SK-N-SH (cell line): Measurements from ENCODE around the gene SPIN1.

ENCODE experiments used
- ELF1 ChIP-seq: IDR thresholded peaks from 2 replicates; pipeline ENCODE4 v1.4.0; 2012
- EP300 ChIP-seq, 2 experiments: IDR thresholded peaks; 2 replicates each; pipeline versions ENCODE4 v1.4.0 to v1.6.1; 2012; ENCODE audit warnings: borderline replicate concordance in 1 of 2, low read depth in 1 of 2, low read length in 1 of 2
- MAX ChIP-seq: IDR thresholded peaks from 2 replicates; pipeline ENCODE4 v1.4.0; 2012; ENCODE audit warnings: low read depth
- MXI1 ChIP-seq: IDR thresholded peaks from 2 replicates; pipeline ENCODE4 v1.6.1; 2012; ENCODE audit warnings: mild to moderate bottlenecking, low read depth, low read length, improper control_type of control experiment
- POLR2AphosphoS5 ChIP-seq: IDR thresholded peaks from 2 replicates; pipeline ENCODE4 v1.6.1; 2012; ENCODE audit warnings: low read depth, low read length
- REST ChIP-seq: IDR thresholded peaks from 2 replicates; pipeline ENCODE4 v1.6.1; 2012; ENCODE audit warnings: mild to moderate bottlenecking, low read depth, low read length, moderate library complexity
- SIN3A ChIP-seq: IDR thresholded peaks from 2 replicates; pipeline ENCODE4 v1.6.1; 2012; ENCODE audit warnings: low read depth, mild to moderate bottlenecking, low read length, moderate library complexity, borderline replicate concordance
- TF ChIP-seq, protein P1 (sequence below): fragments of 200-600 bp; sonication (generic); IDR thresholded peaks from 2 replicates; pipeline ENCODE4 v1.6.1; 2017; ENCODE audit warnings: antibody characterized with exemption, mild to moderate bottlenecking, moderate library complexity
- TF ChIP-seq, protein P2 (sequence below): fragments of 150-350 bp; IDR thresholded peaks from 2 replicates; pipeline ENCODE4 v1.6.1; 2016; ENCODE audit warnings: mild to moderate bottlenecking, low read depth, low read length

DNA sequence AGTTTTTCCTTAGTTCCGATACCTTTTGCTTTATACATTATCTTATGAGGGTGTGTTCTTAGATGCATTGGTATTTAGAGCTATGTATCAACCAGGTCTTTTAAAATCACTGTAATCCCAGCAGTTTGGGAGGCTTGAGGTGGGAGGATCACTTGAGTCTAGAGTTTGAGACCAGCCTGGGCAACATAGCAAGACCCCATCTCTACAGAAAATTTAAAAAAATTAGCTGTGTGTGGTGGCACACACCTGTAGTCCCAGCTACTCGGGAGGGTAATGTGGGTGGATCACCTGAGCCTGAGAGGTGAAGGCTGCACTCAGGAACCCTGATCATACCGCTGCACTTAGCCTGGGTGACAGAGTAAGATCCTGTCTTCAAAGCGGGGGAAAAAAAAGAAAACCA, 15.1 kb downstream of the SPIN1 start:
- TF ChIP-seq, protein P1, sequence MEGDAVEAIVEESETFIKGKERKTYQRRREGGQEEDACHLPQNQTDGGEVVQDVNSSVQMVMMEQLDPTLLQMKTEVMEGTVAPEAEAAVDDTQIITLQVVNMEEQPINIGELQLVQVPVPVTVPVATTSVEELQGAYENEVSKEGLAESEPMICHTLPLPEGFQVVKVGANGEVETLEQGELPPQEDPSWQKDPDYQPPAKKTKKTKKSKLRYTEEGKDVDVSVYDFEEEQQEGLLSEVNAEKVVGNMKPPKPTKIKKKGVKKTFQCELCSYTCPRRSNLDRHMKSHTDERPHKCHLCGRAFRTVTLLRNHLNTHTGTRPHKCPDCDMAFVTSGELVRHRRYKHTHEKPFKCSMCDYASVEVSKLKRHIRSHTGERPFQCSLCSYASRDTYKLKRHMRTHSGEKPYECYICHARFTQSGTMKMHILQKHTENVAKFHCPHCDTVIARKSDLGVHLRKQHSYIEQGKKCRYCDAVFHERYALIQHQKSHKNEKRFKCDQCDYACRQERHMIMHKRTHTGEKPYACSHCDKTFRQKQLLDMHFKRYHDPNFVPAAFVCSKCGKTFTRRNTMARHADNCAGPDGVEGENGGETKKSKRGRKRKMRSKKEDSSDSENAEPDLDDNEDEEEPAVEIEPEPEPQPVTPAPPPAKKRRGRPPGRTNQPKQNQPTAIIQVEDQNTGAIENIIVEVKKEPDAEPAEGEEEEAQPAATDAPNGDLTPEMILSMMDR, result no peak
- TF ChIP-seq EP300 (IDR thresholded peaks at IDR 0.05; ENCODE audit: borderline replicate concordance in 1 of 2, low read depth in 1 of 2, low read length in 1 of 2) (no peak), MAX (no peak), REST (no peak), POLR2AphosphoS5 (no peak), MXI1 (no peak), ELF1 (no peak), SIN3A (no peak)
- TF ChIP-seq, protein P2, sequence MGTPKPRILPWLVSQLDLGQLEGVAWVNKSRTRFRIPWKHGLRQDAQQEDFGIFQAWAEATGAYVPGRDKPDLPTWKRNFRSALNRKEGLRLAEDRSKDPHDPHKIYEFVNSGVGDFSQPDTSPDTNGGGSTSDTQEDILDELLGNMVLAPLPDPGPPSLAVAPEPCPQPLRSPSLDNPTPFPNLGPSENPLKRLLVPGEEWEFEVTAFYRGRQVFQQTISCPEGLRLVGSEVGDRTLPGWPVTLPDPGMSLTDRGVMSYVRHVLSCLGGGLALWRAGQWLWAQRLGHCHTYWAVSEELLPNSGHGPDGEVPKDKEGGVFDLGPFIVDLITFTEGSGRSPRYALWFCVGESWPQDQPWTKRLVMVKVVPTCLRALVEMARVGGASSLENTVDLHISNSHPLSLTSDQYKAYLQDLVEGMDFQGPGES, result no peak
